Fibroblast of mammary gland (primary cell): ENCODE results near the gene ITPKB.

Experiments used
- DNase-seq: peaks from one replicate; pipeline ENCODE4 v3.0.0-alpha.2; 2010; ENCODE audit warnings: low read depth
- H3K4me3 ChIP-seq: 2 replicates; pipeline ENCODE4 v1.5.1; 2011; ENCODE audit warnings: low read depth, mild to moderate bottlenecking, low read length, moderate library complexity; ENCODE audit not compliant: control insufficient read depth
- CTCF ChIP-seq: conservative IDR thresholded peaks from 2 replicates; pipeline ENCODE4 v1.5.1; 2011; ENCODE audit warnings: low read depth, low read length, inconsistent platforms; ENCODE audit not compliant: control insufficient read depth, insufficient read depth

ITPKB gene

GRCh38 chr1:226678251-226678650 is 60.8 kb downstream of the ITPKB start:
- DNase-seq: no peak
- H3K4me3 ChIP-seq: no peak overlapping the region

GRCh38 chr1:226677027-226678020 is 61.8 kb downstream of the ITPKB start:
- peak; percentile 91 for DNase-seq
- H3K4me3 ChIP-seq: no peak overlapping the region
- TF ChIP-seq CTCF: peak; percentile 2

More at GRCh38 chr1:226678251-226678650, 60.8 kb downstream of the ITPKB start:
- no peak for TF ChIP-seq CTCF

GRCh38 chr1:226676381-226676780 is 62.7 kb downstream of the ITPKB start:
- TF ChIP-seq CTCF: no peak
- H3K4me3 ChIP-seq: no peak overlapping the region
- DNase-seq: peak; percentile 31

GRCh38 chr1:226675715-226676357 is 63.2 kb downstream of the ITPKB start:
- DNase-seq: no peak
- H3K4me3 ChIP-seq: no peak overlapping the region
- no peak for TF ChIP-seq CTCF

- DNase-seq: no peak
- no peak for TF ChIP-seq CTCF
- H3K4me3 ChIP-seq: no peak overlapping the region
These were observed 64.0 kb downstream of the ITPKB start for GRCh38 chr1:226674892-226675714.

GRCh38 chr1:226672339-226672762 is 66.7 kb downstream of the ITPKB start:
- H3K4me3 ChIP-seq: no peak overlapping the region
- no peak for TF ChIP-seq CTCF
- DNase-seq: no peak
